Panc1 (cell line): ENCODE measurements around the gene MTHFD1L. TPM values are rescaled to one million over a fixed set of nuclear protein-coding genes. Genes with fewer than 3 reads are reported as not detected.

Source experiments
- ATAC-seq: fragments of 200-7000 bp; cut with Tn5 transposase; 2 replicates; pipeline ENCODE4 v1.9.1; 2020; ENCODE audit warnings: mild to moderate bottlenecking, moderate library complexity
- BruUV-seq: library from RNA; stranded (reverse); fragments of 400-500 nt; replicated peaks from 2 replicates; lab custom pipeline; 2021; lab: Mats Ljungman, UMichigan
- CTCF ChIA-PET: fragments of 300-600 bp; sonication (Branson Sonifier 250); formaldehyde crosslinking; loops from one replicate; lab custom pipeline; 2022; ENCODE audit warnings: antibody characterized with exemption; lab: Charles Lee
- POLR2A ChIA-PET: fragments of 300-600 bp; sonication (Branson Sonifier 250); formaldehyde crosslinking; loops from one replicate; lab custom pipeline; 2022; ENCODE audit warnings: antibody characterized with exemption; lab: Charles Lee
- DNase-seq: peaks from one replicate; pipeline ENCODE4 v3.0.0-alpha.2; 2010; ENCODE audit warnings: low read depth, low spot score
- H3K27ac ChIP-seq: 2 replicates; pipeline ENCODE4 v1.5.1; 2011; ENCODE audit warnings: mild to moderate bottlenecking, low read length, inconsistent platforms
- H3K27me3 ChIP-seq: fragments of 200-500 bp; sonication (Bioruptor generic); 2 replicates; pipeline ENCODE4 v1.6.0; 2014; ENCODE audit warnings: low read length, inconsistent platforms; ENCODE audit not compliant: control insufficient read depth, insufficient read depth
- H3K36me3 ChIP-seq: fragments of 200-500 bp; sonication (Bioruptor generic); 2 replicates; pipeline ENCODE4 v1.5.1; 2014; ENCODE audit warnings: inconsistent platforms, mild to moderate bottlenecking, low read length, moderate library complexity; ENCODE audit not compliant: control insufficient read depth, insufficient read depth
- H3K4me1 ChIP-seq: 2 replicates; pipeline ENCODE4 v1.5.1; 2011; ENCODE audit warnings: inconsistent platforms, mild to moderate bottlenecking, low read length, moderate library complexity; ENCODE audit not compliant: control insufficient read depth, insufficient read depth
- H3K4me3 ChIP-seq, 2 experiments: 2 replicates each; pipeline ENCODE4 v1.5.1; 2011 to 2012; ENCODE audit warnings: low read depth in 2 of 2, low read length in 2 of 2, mild to moderate bottlenecking in 2 of 2, inconsistent platforms in 1 of 2, moderate library complexity in 1 of 2
- H3K9me3 ChIP-seq: fragments of 200-500 bp; sonication (Bioruptor generic); 2 replicates; pipeline ENCODE4 v1.5.1; 2014; ENCODE audit warnings: low read depth, mild to moderate bottlenecking, inconsistent platforms, low read length, moderate library complexity; ENCODE audit not compliant: control insufficient read depth, insufficient read depth
- POLR2AphosphoS5 ChIP-seq: IDR thresholded peaks from 2 replicates; pipeline ENCODE4 v1.6.1; 2012; ENCODE audit warnings: mild to moderate bottlenecking, low read depth, low read length, moderate library complexity
- SIN3A ChIP-seq: IDR thresholded peaks from 2 replicates; pipeline ENCODE4 v1.6.1; 2012; ENCODE audit warnings: low read depth, mild to moderate bottlenecking, low read length, moderate library complexity, borderline replicate concordance; ENCODE audit not compliant: insufficient read depth
- TCF7L2 ChIP-seq: IDR thresholded peaks from 2 replicates; pipeline ENCODE4 v1.6.1; 2011; ENCODE audit warnings: mild to moderate bottlenecking, low read depth, low read length, inconsistent platforms
- in situ Hi-C: cut with HindIII; loops from 2 replicates; pipeline ENCODE4 v1.10.0; 2016; ENCODE audit warnings: low sequenced_read_pairs, low pct_unique_long_range_greater_than_20kb
- intact Hi-C: fragments of 100-400 bp; cut with micrococcal nuclease; formaldehyde crosslinking; loops from one replicate; pipeline ENCODE4 v1.10.0; 2022; ENCODE audit not compliant: unreplicated experiment
- total RNA-seq: library from RNA; stranded (reverse); gene quantifications from one replicate; pipeline ENCODE4 v1.2.1, GENCODE V29; 2021; ENCODE audit not compliant: unreplicated experiment
- TF ChIP-seq, protein P1 (sequence below): fragments of 450-650 bp; IDR thresholded peaks from 2 replicates; pipeline ENCODE4 v1.5.1; 2017; ENCODE audit warnings: mild to moderate bottlenecking
- TF ChIP-seq, protein P2 (sequence below), 2 experiments: IDR thresholded peaks; 2 replicates each; pipeline ENCODE4 v1.6.1; 2011 to 2012; ENCODE audit warnings: low read depth in 2 of 2, control low read depth in 1 of 2, low read length in 1 of 2, mild to moderate bottlenecking in 1 of 2, moderate library complexity in 1 of 2; ENCODE audit not compliant: insufficient read depth in 1 of 2

Gene MTHFD1L
- total RNA-seq, 1 experiment from 2014 or later, result 76.2 TPM

DNA sequence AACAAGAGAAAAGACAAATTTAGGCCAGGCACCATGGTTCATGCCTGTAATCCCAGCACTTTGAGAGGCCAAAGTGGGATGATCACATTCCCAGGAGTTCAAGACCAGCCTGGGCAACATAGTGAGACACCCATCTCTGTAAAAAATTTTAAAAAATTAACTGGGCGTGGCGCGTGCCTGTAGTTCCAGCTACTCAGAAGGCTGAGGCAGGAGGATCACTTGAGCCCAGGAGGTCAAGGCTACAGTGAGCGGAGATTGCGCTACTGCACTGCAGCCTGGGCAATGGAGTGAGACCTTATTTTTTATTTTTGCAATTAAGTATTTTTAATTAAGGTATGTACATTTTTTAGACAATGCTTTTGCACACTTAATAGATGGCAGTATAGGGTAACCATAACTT, 3.3 kb downstream of the MTHFD1L start:
- no TSS peak for BruUV-seq
- in situ Hi-C loops, result no loop called here
- CTCF ChIA-PET, result no interaction called here

DNA sequence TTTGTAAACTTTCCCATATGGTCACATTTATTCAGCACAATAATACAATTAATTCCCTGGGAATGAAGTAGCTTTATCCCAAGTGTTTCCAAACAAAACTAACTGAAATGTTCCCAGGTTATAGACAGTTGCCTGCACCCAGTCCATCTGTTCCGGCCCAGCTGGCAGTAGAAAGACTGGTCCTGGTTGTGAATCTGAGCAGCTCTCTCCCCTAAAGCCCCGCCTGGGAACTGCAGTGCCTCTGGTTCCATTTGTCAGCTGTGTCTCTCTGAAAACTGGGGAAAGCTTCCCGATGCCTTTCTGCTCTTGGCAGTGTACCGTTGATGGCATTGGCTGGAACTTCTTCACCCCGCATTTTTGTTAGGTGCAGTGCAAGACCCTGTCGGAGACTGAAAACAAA, 8.7 kb downstream of the MTHFD1L start:
- no TSS peak for BruUV-seq
- H3K4me3 ChIP-seq, result no peak overlapping the region
- 0 out of 2 replicates have a peak, but pooled peaks cover 6% of the 10 kb centered on the region for H3K36me3 ChIP-seq
- POLR2A ChIA-PET, result no interaction called here
- no peak overlapping the region for H3K27ac ChIP-seq
- DNase-seq (no peak), ATAC-seq (peak; percentile 60)
- intact Hi-C loops (no loop called here), in situ Hi-C loops (no loop called here)
- H3K27me3 ChIP-seq, result no peaks in the 10 kb centered on the region
- H3K9me3 ChIP-seq, result no peaks in the 10 kb centered on the region
- CTCF ChIA-PET, result no interaction called here
- TF ChIP-seq POLR2AphosphoS5, result no peak
- TF ChIP-seq, protein P1, sequence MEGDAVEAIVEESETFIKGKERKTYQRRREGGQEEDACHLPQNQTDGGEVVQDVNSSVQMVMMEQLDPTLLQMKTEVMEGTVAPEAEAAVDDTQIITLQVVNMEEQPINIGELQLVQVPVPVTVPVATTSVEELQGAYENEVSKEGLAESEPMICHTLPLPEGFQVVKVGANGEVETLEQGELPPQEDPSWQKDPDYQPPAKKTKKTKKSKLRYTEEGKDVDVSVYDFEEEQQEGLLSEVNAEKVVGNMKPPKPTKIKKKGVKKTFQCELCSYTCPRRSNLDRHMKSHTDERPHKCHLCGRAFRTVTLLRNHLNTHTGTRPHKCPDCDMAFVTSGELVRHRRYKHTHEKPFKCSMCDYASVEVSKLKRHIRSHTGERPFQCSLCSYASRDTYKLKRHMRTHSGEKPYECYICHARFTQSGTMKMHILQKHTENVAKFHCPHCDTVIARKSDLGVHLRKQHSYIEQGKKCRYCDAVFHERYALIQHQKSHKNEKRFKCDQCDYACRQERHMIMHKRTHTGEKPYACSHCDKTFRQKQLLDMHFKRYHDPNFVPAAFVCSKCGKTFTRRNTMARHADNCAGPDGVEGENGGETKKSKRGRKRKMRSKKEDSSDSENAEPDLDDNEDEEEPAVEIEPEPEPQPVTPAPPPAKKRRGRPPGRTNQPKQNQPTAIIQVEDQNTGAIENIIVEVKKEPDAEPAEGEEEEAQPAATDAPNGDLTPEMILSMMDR, result no peak
- no peak for TF ChIP-seq TCF7L2
- no peak for TF ChIP-seq SIN3A
- TF ChIP-seq, protein P2, sequence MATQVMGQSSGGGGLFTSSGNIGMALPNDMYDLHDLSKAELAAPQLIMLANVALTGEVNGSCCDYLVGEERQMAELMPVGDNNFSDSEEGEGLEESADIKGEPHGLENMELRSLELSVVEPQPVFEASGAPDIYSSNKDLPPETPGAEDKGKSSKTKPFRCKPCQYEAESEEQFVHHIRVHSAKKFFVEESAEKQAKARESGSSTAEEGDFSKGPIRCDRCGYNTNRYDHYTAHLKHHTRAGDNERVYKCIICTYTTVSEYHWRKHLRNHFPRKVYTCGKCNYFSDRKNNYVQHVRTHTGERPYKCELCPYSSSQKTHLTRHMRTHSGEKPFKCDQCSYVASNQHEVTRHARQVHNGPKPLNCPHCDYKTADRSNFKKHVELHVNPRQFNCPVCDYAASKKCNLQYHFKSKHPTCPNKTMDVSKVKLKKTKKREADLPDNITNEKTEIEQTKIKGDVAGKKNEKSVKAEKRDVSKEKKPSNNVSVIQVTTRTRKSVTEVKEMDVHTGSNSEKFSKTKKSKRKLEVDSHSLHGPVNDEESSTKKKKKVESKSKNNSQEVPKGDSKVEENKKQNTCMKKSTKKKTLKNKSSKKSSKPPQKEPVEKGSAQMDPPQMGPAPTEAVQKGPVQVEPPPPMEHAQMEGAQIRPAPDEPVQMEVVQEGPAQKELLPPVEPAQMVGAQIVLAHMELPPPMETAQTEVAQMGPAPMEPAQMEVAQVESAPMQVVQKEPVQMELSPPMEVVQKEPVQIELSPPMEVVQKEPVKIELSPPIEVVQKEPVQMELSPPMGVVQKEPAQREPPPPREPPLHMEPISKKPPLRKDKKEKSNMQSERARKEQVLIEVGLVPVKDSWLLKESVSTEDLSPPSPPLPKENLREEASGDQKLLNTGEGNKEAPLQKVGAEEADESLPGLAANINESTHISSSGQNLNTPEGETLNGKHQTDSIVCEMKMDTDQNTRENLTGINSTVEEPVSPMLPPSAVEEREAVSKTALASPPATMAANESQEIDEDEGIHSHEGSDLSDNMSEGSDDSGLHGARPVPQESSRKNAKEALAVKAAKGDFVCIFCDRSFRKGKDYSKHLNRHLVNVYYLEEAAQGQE (IDR thresholded peaks at IDR 0.05; ENCODE audit: insufficient read depth in 1 of 2, low read depth in 2 of 2, low read length in 1 of 2), result no peak
- H3K4me1 ChIP-seq, result 0 out of 2 replicates have a peak, but pooled peaks cover 2% of the 10 kb centered on the region

More for the DNA sequence above, 3.3 kb downstream of the MTHFD1L start:
- intact Hi-C loops, result no loop called here
- TF ChIP-seq, protein P1, result no peak
- TF ChIP-seq SIN3A, result no peak
- TF ChIP-seq, protein P2 (IDR thresholded peaks at IDR 0.05; ENCODE audit: insufficient read depth in 1 of 2, low read depth in 2 of 2, low read length in 1 of 2), result no peak
- TF ChIP-seq POLR2AphosphoS5, result no peak
- TF ChIP-seq TCF7L2, result no peak
- Histone ChIP-seq H3K36me3 (no peaks in the 10 kb centered on the region), H3K9me3 (no peaks in the 10 kb centered on the region), H3K4me1 (0 out of 2 replicates have a peak, but pooled peaks cover 2% of the 10 kb centered on the region), H3K4me3 (no peak overlapping the region), H3K27me3 (no peaks in the 10 kb centered on the region), H3K27ac (no peak overlapping the region)
- DNase-seq (no peak), ATAC-seq (no peak)
- POLR2A ChIA-PET, result no interaction called here
